NCI-H2081 (cell line): ENCODE measurements around the gene SUV39H1.
A peak's percentile ranks its signal among the peaks of the same experiment; 100 is the strongest.

ENCODE experiments used
- DNase-seq, 2 experiments: peaks; one replicate each; lab custom pipeline; 2025; lab: John Stamatoyannopoulos, UW

The SUV39H1 gene

GRCh38 chrX:48714573-48714972, 18.0 kb downstream of the SUV39H1 start:
- DNase-seq, result no peak

- DNase-seq, result no peak
These were observed 18.5 kb downstream of the SUV39H1 start for GRCh38 chrX:48715072-48715471.

- DNase-seq, result no peak
These were observed 19.5 kb downstream of the SUV39H1 start for GRCh38 chrX:48715876-48716502.

GRCh38 chrX:48719958-48720357, 23.4 kb downstream of the SUV39H1 start:
- no peak for DNase-seq

GRCh38 chrX:48720577-48721250, 24.2 kb downstream of the SUV39H1 start:
- no peak for DNase-seq

- DNase-seq, result no peak
These were observed 25.4 kb downstream of the SUV39H1 start for GRCh38 chrX:48721916-48722315.

GRCh38 chrX:48726596-48726995, 30.1 kb downstream of the SUV39H1 start:
- no peak for DNase-seq

- no peak for DNase-seq
These were observed 32.1 kb downstream of the SUV39H1 start for GRCh38 chrX:48728653-48729052.

GRCh38 chrX:48736303-48736702, 39.8 kb downstream of the SUV39H1 start:
- no peak for DNase-seq

- no peak for DNase-seq
These were observed 40.3 kb downstream of the SUV39H1 start for GRCh38 chrX:48736878-48737212.

- DNase-seq, result peak; percentile 96 to 99
These were observed 40.8 kb downstream of the SUV39H1 start for GRCh38 chrX:48737213-48737938.

GRCh38 chrX:48737940-48738339, 41.4 kb downstream of the SUV39H1 start:
- DNase-seq, result no peak

- DNase-seq, result no peak
These were observed 45.3 kb downstream of the SUV39H1 start for GRCh38 chrX:48741834-48742233.

GRCh38 chrX:48745222-48745621, 48.7 kb downstream of the SUV39H1 start:
- DNase-seq, result no peak

GRCh38 chrX:48747415-48748016, 51.0 kb downstream of the SUV39H1 start:
- no peak for DNase-seq

- no peak for DNase-seq
These were observed 52.6 kb downstream of the SUV39H1 start for GRCh38 chrX:48749182-48749581.

- DNase-seq, result no peak
These were observed 54.8 kb downstream of the SUV39H1 start for GRCh38 chrX:48751343-48751742.

GRCh38 chrX:48752498-48752897, 56.0 kb downstream of the SUV39H1 start:
- no peak for DNase-seq

- DNase-seq, result no peak
These were observed 57.2 kb downstream of the SUV39H1 start for GRCh38 chrX:48753708-48754228.

- DNase-seq, result no peak
These were observed 57.7 kb downstream of the SUV39H1 start for GRCh38 chrX:48754238-48754637.
